PC-3 (cell line): ENCODE measurements around the gene TCEANC. TPM values are rescaled to one million over a fixed set of nuclear protein-coding genes. Genes with fewer than 3 reads are reported as not detected.

ENCODE experiments used
- ATAC-seq: fragments of 200-7000 bp; cut with Tn5 transposase; 2 replicates; pipeline ENCODE4 v1.9.1; 2020; ENCODE audit warnings: mild to moderate bottlenecking, moderate library complexity
- BruUV-seq: library from RNA; stranded (reverse); fragments of 400-500 nt; replicated peaks from 2 replicates; lab custom pipeline; 2021; lab: Mats Ljungman, UMichigan
- CTCF ChIA-PET: fragments of 300-600 bp; sonication (Branson Sonifier 250); formaldehyde crosslinking; loops from one replicate; lab custom pipeline; 2022; ENCODE audit warnings: antibody characterized with exemption; lab: Charles Lee
- POLR2A ChIA-PET: fragments of 300-600 bp; sonication (Branson Sonifier 250); formaldehyde crosslinking; loops from one replicate; lab custom pipeline; 2022; ENCODE audit warnings: antibody characterized with exemption; ENCODE audit not compliant: unreplicated experiment; lab: Charles Lee
- DNase-seq: peaks from one replicate; pipeline ENCODE4 v3.0.0-alpha.2; 2015
- H2AFZ ChIP-seq: fragments of 300-600 bp; sonication (generic); 2 replicates; pipeline ENCODE4 v1.6.0; 2016; ENCODE audit warnings: antibody characterized with exemption, low read length
- H3F3A ChIP-seq: fragments of 300-600 bp; sonication (generic); one replicate; pipeline ENCODE4 v1.6.0; 2017; ENCODE audit warnings: antibody characterized with exemption, low read length, control low read depth, mild to moderate bottlenecking; ENCODE audit not compliant: unreplicated experiment
- H3K27ac ChIP-seq: fragments of 300-600 bp; sonication (generic); 2 replicates; pipeline ENCODE4 v1.5.1; 2016; ENCODE audit warnings: mild to moderate bottlenecking, low read length
- H3K27me3 ChIP-seq: fragments of 300-600 bp; sonication (generic); 2 replicates; pipeline ENCODE4 v1.6.1; 2016; ENCODE audit warnings: low read length, mixed read lengths
- H3K36me3 ChIP-seq: fragments of 300-600 bp; sonication (generic); 2 replicates; pipeline ENCODE4 v1.6.1; 2016; ENCODE audit warnings: low read depth, mixed run types, low read length, mixed read lengths
- H3K4me1 ChIP-seq: fragments of 300-600 bp; sonication (generic); 2 replicates; pipeline ENCODE4 v1.5.1; 2016; ENCODE audit warnings: low read length; ENCODE audit not compliant: insufficient read depth
- H3K4me2 ChIP-seq: fragments of 300-600 bp; sonication (generic); 2 replicates; pipeline ENCODE4 v1.6.0; 2016; ENCODE audit warnings: low read length
- H3K4me3 ChIP-seq: fragments of 300-600 bp; sonication (generic); 2 replicates; pipeline ENCODE4 v1.5.1; 2016; ENCODE audit warnings: mild to moderate bottlenecking, low read length, mixed read lengths
- H3K79me2 ChIP-seq: fragments of 300-600 bp; sonication (generic); 2 replicates; pipeline ENCODE4 v1.6.1; 2017; ENCODE audit warnings: low read length, mixed read lengths
- H3K9ac ChIP-seq: fragments of 300-600 bp; sonication (generic); 2 replicates; pipeline ENCODE4 v1.6.0; 2016; ENCODE audit warnings: mild to moderate bottlenecking, low read length
- H3K9me2 ChIP-seq: fragments of 300-600 bp; sonication (generic); replicated peaks from 2 replicates; pipeline ENCODE4 v1.6.1; 2016; ENCODE audit warnings: mixed run types, low read length, mixed read lengths
- H3K9me3 ChIP-seq: fragments of 300-600 bp; sonication (generic); 2 replicates; pipeline ENCODE4 v1.6.1; 2016; ENCODE audit warnings: low read length, mixed read lengths
- H4K20me1 ChIP-seq: fragments of 300-600 bp; sonication (generic); 2 replicates; pipeline ENCODE4 v1.6.1; 2016; ENCODE audit warnings: low read length, mixed read lengths
- CTCF ChIP-seq: fragments of 300-600 bp; sonication (generic); conservative IDR thresholded peaks from 2 replicates; pipeline ENCODE4 v1.5.1; 2017; ENCODE audit warnings: antibody characterized with exemption, low read depth, mild to moderate bottlenecking, low read length
- EZH2 ChIP-seq: fragments of 300-600 bp; sonication (generic); IDR thresholded peaks from one replicate; pipeline ENCODE4 v1.6.1; 2017; ENCODE audit warnings: antibody characterized with exemption, mild to moderate bottlenecking, low read length; ENCODE audit not compliant: unreplicated experiment
- EZH2phosphoT487 ChIP-seq: fragments of 300-600 bp; sonication (generic); IDR thresholded peaks from 2 replicates; pipeline ENCODE4 v1.6.1; 2018; ENCODE audit warnings: mild to moderate bottlenecking, antibody characterized with exemption, low read length, borderline replicate concordance
- intact Hi-C: fragments of 100-400 bp; cut with micrococcal nuclease; formaldehyde crosslinking; loops from 2 replicates; pipeline ENCODE4 v1.9.0; 2023
- total RNA-seq: library from RNA; depleted of rRNA; stranded (reverse); fragments of >200 nt; gene quantifications from 2 replicates; pipeline ENCODE4 v1.2.3, GENCODE V29; 2014

The TCEANC gene
- total RNA-seq, 1 experiment from 2014 or later: 0.62 TPM

GRCh38 chrX:13687203-13687602, 34.3 kb downstream of the TCEANC start:
- H3K9ac ChIP-seq: no peak overlapping the region
- H2AFZ ChIP-seq: no peak overlapping the region
- H3K4me1 ChIP-seq: peaks cover 22% of the 10 kb centered on the region
- H3K79me2 ChIP-seq: peaks cover 32% of the 10 kb centered on the region
- no peaks in the 10 kb centered on the region for H3F3A ChIP-seq
- H3K9me3 ChIP-seq: no peaks in the 10 kb centered on the region
- peaks cover 8% of the 10 kb centered on the region; the same call in 1 of the 2 replicates for H4K20me1 ChIP-seq
- no peaks in the 10 kb centered on the region for H3K36me3 ChIP-seq
- intact Hi-C loops: loop anchor here (5.0 kb wide), 1 partner anchor 50 kb away; no protein-coding TSS in a partner anchor
- ATAC-seq (no peak), DNase-seq (no peak)
- no TSS peak for BruUV-seq
- no peak for TF ChIP-seq EZH2
- no peak for TF ChIP-seq CTCF
- no peak for TF ChIP-seq EZH2phosphoT487
- POLR2A ChIA-PET: no interaction called here
- no peaks in the 10 kb centered on the region for H3K9me2 ChIP-seq
- no peaks in the 10 kb centered on the region for H3K27me3 ChIP-seq
- no peak overlapping the region for H3K4me3 ChIP-seq
- CTCF ChIA-PET: no interaction called here
- H3K4me2 ChIP-seq: no peak overlapping the region
- H3K27ac ChIP-seq: no peak overlapping the region

GRCh38 chrX:13688384-13688957, 35.5 kb downstream of the TCEANC start:
- BruUV-seq: TSS peak; percentile 24
- Histone ChIP-seq H3K9ac (peak overlapping the region; percentile 96), H4K20me1 (peaks cover 19% of the 10 kb centered on the region; the same call in 1 of the 2 replicates), H2AFZ (peak overlapping the region; percentile 99), H3F3A (no peaks in the 10 kb centered on the region), H3K4me3 (peak overlapping the region; percentile 99), H3K9me3 (no peaks in the 10 kb centered on the region), H3K36me3 (no peaks in the 10 kb centered on the region), H3K27ac (no peak overlapping the region), H3K4me2 (peak overlapping the region; percentile 94), H3K4me1 (peaks cover 29% of the 10 kb centered on the region), H3K9me2 (no peaks in the 10 kb centered on the region), H3K27me3 (no peaks in the 10 kb centered on the region), H3K79me2 (peaks cover 45% of the 10 kb centered on the region)
- POLR2A ChIA-PET: interaction anchor here (1.1 kb wide), 1 partner anchor 46 kb away, joined by 4 read pairs; the partner anchor contains the start of genes OFD1 and TRAPPC2
- intact Hi-C loops: loop anchor here (5.0 kb wide), 1 partner anchor 49 kb away; no protein-coding TSS in a partner anchor
- DNase-seq (peak; percentile 13), ATAC-seq (peak; percentile 39)
- CTCF ChIA-PET: interaction anchor here (0.5 kb wide), 1 partner anchor 182 kb away, joined by 4 read pairs; no protein-coding TSS in a partner anchor
- TF ChIP-seq CTCF: no peak
